IgD-negative memory B cell (primary cell): ENCODE results near the gene TRIM75. TPM values are rescaled to one million over a fixed set of nuclear protein-coding genes. Genes with fewer than 3 reads are reported as not detected.
"Not testable (repeated sequence)": the region's sequence is repeated elsewhere in the genome, so short reads cannot be mapped to it uniquely, and the experiment has no call there.

ENCODE experiments used
- H3K27ac Mint-ChIP-seq, 3 donors: one replicate each; pipeline ENCODE4 v1.8.0; 2020 to 2022; ENCODE audit warnings: mild to moderate bottlenecking in 3 of 3, mixed read lengths in 3 of 3, moderate library complexity in 1 of 3
- H3K27me3 Mint-ChIP-seq: one replicate; pipeline ENCODE4 v1.8.0; 2021; ENCODE audit warnings: mixed read lengths
- H3K36me3 Mint-ChIP-seq: one replicate; pipeline ENCODE4 v1.8.0; 2020; ENCODE audit warnings: mild to moderate bottlenecking, mixed read lengths
- H3K4me1 Mint-ChIP-seq, 3 donors: one replicate each; pipeline ENCODE4 v1.8.0; 2020 to 2022; ENCODE audit warnings: mixed read lengths in 3 of 3, mild to moderate bottlenecking in 1 of 3
- H3K4me3 Mint-ChIP-seq, 4 donors: one replicate each; pipeline ENCODE4 v1.8.0; 2020 to 2022; ENCODE audit warnings: mild to moderate bottlenecking in 4 of 4, mixed read lengths in 4 of 4, moderate library complexity in 3 of 4
- H3K9me3 Mint-ChIP-seq, 3 donors: one replicate each; pipeline ENCODE4 v1.8.0; 2020 to 2021; ENCODE audit warnings: mixed read lengths in 3 of 3, mild to moderate bottlenecking in 1 of 3
- polyA plus RNA-seq: library from polyadenylated mRNA; unstranded; fragments of 300-500 nt; fragmentation: Illumina TruSeq; gene quantifications from one replicate; pipeline ENCODE4 v1.2.3, GENCODE V29; 2021

TRIM75 gene
- polyA plus RNA-seq, result not detected

GRCh38 chr4:165053645-165054044 is at the start of gene TRIM75:
Gene TRIM75 (plus strand): TSS chr4:165053866. CDS start chr4:165059148, 5,282 bp downstream.
- Mint-ChIP-seq H3K27ac (no peak within 1 kb of the TSS), H3K4me3 (no peak within 1 kb of the TSS), H3K9me3 (no peaks in the 10 kb centered on the region), H3K36me3 (no peaks in the 10 kb centered on the region), H3K4me1 (no peaks in the 10 kb centered on the region), H3K27me3 (no peaks in the 10 kb centered on the region)

GRCh38 chr4:165005352-165005925 is 48.2 kb upstream of the TRIM75 start:
- H3K4me1 Mint-ChIP-seq, result no peaks in the 10 kb centered on the region
- no peak overlapping the region for H3K4me3 Mint-ChIP-seq
- H3K27me3 Mint-ChIP-seq, result peaks cover 5% of the 10 kb centered on the region
- no peaks in the 10 kb centered on the region for H3K36me3 Mint-ChIP-seq
- peaks cover 0 to 2% (median 0%) of the 10 kb centered on the region in 3 donors for H3K9me3 Mint-ChIP-seq
- no peak overlapping the region for H3K27ac Mint-ChIP-seq

- H3K9me3 Mint-ChIP-seq, result peaks cover 0 to 2% (median 0%) of the 10 kb centered on the region in 3 donors
- no peak overlapping the region for H3K27ac Mint-ChIP-seq
- no peak overlapping the region for H3K4me3 Mint-ChIP-seq
- H3K36me3 Mint-ChIP-seq, result no peaks in the 10 kb centered on the region
- H3K27me3 Mint-ChIP-seq, result peaks cover 5% of the 10 kb centered on the region
- H3K4me1 Mint-ChIP-seq, result no peaks in the 10 kb centered on the region
These were observed 47.2 kb upstream of the TRIM75 start for GRCh38 chr4:165006456-165006855.

GRCh38 chr4:165006886-165007285 is 46.8 kb upstream of the TRIM75 start:
- Mint-ChIP-seq H3K36me3 (no peaks in the 10 kb centered on the region), H3K4me3 (no peak overlapping the region), H3K27ac (no peak overlapping the region), H3K4me1 (no peaks in the 10 kb centered on the region), H3K9me3 (peaks cover 0 to 2% (median 0%) of the 10 kb centered on the region in 3 donors), H3K27me3 (peaks cover 5% of the 10 kb centered on the region)

GRCh38 chr4:165009493-165010227 is 44.0 kb upstream of the TRIM75 start:
- H3K4me3 Mint-ChIP-seq, result no peak overlapping the region
- H3K4me1 Mint-ChIP-seq, result no peaks in the 10 kb centered on the region
- no peaks in the 10 kb centered on the region for H3K36me3 Mint-ChIP-seq
- H3K9me3 Mint-ChIP-seq, result peaks cover 0 to 2% (median 0%) of the 10 kb centered on the region in 3 donors
- no peak overlapping the region for H3K27ac Mint-ChIP-seq
- H3K27me3 Mint-ChIP-seq, result peaks cover 5% of the 10 kb centered on the region

GRCh38 chr4:165010487-165010886 is 43.2 kb upstream of the TRIM75 start:
- Mint-ChIP-seq H3K27me3 (peaks cover 3% of the 10 kb centered on the region), H3K9me3 (peaks cover 0 to 2% (median 0%) of the 10 kb centered on the region in 3 donors), H3K36me3 (no peaks in the 10 kb centered on the region), H3K4me3 (no peak overlapping the region), H3K4me1 (no peaks in the 10 kb centered on the region), H3K27ac (no peak overlapping the region)

GRCh38 chr4:165010991-165011390 is 42.7 kb upstream of the TRIM75 start:
- H3K27ac Mint-ChIP-seq, result no peak overlapping the region
- peaks cover 3% of the 10 kb centered on the region for H3K27me3 Mint-ChIP-seq
- H3K36me3 Mint-ChIP-seq, result no peaks in the 10 kb centered on the region
- no peaks in the 10 kb centered on the region for H3K4me1 Mint-ChIP-seq
- peaks cover 0 to 2% (median 0%) of the 10 kb centered on the region in 3 donors for H3K9me3 Mint-ChIP-seq
- no peak overlapping the region for H3K4me3 Mint-ChIP-seq

GRCh38 chr4:165011403-165011802 is 42.3 kb upstream of the TRIM75 start:
- H3K4me3 Mint-ChIP-seq, result no peak overlapping the region
- H3K27me3 Mint-ChIP-seq, result peaks cover 4% of the 10 kb centered on the region
- H3K9me3 Mint-ChIP-seq, result peaks cover 0 to 2% (median 0%) of the 10 kb centered on the region in 3 donors
- no peaks in the 10 kb centered on the region for H3K36me3 Mint-ChIP-seq
- no peaks in the 10 kb centered on the region for H3K4me1 Mint-ChIP-seq
- H3K27ac Mint-ChIP-seq, result peak overlapping the region in 1 of 3 donors; percentile 59

GRCh38 chr4:165013691-165014090 is 40.0 kb upstream of the TRIM75 start:
- no peak overlapping the region for H3K4me3 Mint-ChIP-seq
- H3K9me3 Mint-ChIP-seq, result peaks cover 0 to 2% (median 0%) of the 10 kb centered on the region in 3 donors
- H3K4me1 Mint-ChIP-seq, result no peaks in the 10 kb centered on the region
- no peaks in the 10 kb centered on the region for H3K36me3 Mint-ChIP-seq
- peaks cover 8% of the 10 kb centered on the region for H3K27me3 Mint-ChIP-seq
- no peak overlapping the region for H3K27ac Mint-ChIP-seq

GRCh38 chr4:165016971-165017370 is 36.7 kb upstream of the TRIM75 start:
- Mint-ChIP-seq H3K4me1 (no peaks in the 10 kb centered on the region), H3K9me3 (no peaks in the 10 kb centered on the region), H3K4me3 (peak overlapping the region in 1 of 4 donors; percentile 12), H3K27ac (no peak overlapping the region), H3K36me3 (no peaks in the 10 kb centered on the region), H3K27me3 (peaks cover 6% of the 10 kb centered on the region)

GRCh38 chr4:165019995-165020394 is 33.7 kb upstream of the TRIM75 start:
- not testable (repeated sequence) for H3K4me3 Mint-ChIP-seq

GRCh38 chr4:165025782-165026181 is 27.9 kb upstream of the TRIM75 start:
- not testable (repeated sequence) for H3K4me1 Mint-ChIP-seq, H3K9me3 Mint-ChIP-seq, H3K27ac Mint-ChIP-seq, H3K36me3 Mint-ChIP-seq, H3K4me3 Mint-ChIP-seq, H3K27me3 Mint-ChIP-seq

More at GRCh38 chr4:165019995-165020394, 33.7 kb upstream of the TRIM75 start:
- not testable (repeated sequence) for H3K27me3 Mint-ChIP-seq, H3K27ac Mint-ChIP-seq, H3K9me3 Mint-ChIP-seq, H3K4me1 Mint-ChIP-seq, H3K36me3 Mint-ChIP-seq

- Mint-ChIP-seq H3K27ac (no peak overlapping the region), H3K4me1 (no peaks in the 10 kb centered on the region), H3K36me3 (no peaks in the 10 kb centered on the region), H3K27me3 (peaks cover 4% of the 10 kb centered on the region), H3K9me3 (no peaks in the 10 kb centered on the region), H3K4me3 (no peak overlapping the region)
These were observed 25.8 kb upstream of the TRIM75 start for GRCh38 chr4:165027762-165028402.

GRCh38 chr4:165031436-165032211 is 22.0 kb upstream of the TRIM75 start, which contains the start of gene TRIM60:
Gene TRIM60 (plus strand): TSS chr4:165031999. CDS start chr4:165040073, 8,074 bp downstream.
- Mint-ChIP-seq H3K27ac (no peak within 1 kb of the TSS), H3K4me3 (no peak within 1 kb of the TSS), H3K4me1 (no peaks in the 10 kb centered on the region), H3K36me3 (no peaks in the 10 kb centered on the region), H3K27me3 (peaks cover 3% of the 10 kb centered on the region), H3K9me3 (peaks cover 0 to 2% (median 0%) of the 10 kb centered on the region in 3 donors)

- no peaks in the 10 kb centered on the region for H3K4me1 Mint-ChIP-seq
- no peak overlapping the region for H3K27ac Mint-ChIP-seq
- H3K9me3 Mint-ChIP-seq, result peaks cover 0 to 2% (median 0%) of the 10 kb centered on the region in 3 donors
- H3K27me3 Mint-ChIP-seq, result no peaks in the 10 kb centered on the region
- no peaks in the 10 kb centered on the region for H3K36me3 Mint-ChIP-seq
- no peak overlapping the region for H3K4me3 Mint-ChIP-seq
These were observed 5.5 kb upstream of the TRIM75 start for GRCh38 chr4:165048170-165048569.
